Ramos (cell line): ENCODE data around the gene POLRMT.

ENCODE experiments used
- in situ Hi-C: fragments of 300-500 bp; cut with MboI; formaldehyde crosslinking; loops from one replicate; pipeline ENCODE4 v1.14.3; 2022; ENCODE audit warnings: low sequenced_read_pairs; ENCODE audit not compliant: unreplicated experiment

The POLRMT gene

GRCh38 chr19:597406-598315 is 35.7 kb downstream of the POLRMT start:
- in situ Hi-C loops = no loop called here

- in situ Hi-C loops = no loop called here
Measured at GRCh38 chr19:596263-596655, 37.1 kb downstream of the POLRMT start.

DNA sequence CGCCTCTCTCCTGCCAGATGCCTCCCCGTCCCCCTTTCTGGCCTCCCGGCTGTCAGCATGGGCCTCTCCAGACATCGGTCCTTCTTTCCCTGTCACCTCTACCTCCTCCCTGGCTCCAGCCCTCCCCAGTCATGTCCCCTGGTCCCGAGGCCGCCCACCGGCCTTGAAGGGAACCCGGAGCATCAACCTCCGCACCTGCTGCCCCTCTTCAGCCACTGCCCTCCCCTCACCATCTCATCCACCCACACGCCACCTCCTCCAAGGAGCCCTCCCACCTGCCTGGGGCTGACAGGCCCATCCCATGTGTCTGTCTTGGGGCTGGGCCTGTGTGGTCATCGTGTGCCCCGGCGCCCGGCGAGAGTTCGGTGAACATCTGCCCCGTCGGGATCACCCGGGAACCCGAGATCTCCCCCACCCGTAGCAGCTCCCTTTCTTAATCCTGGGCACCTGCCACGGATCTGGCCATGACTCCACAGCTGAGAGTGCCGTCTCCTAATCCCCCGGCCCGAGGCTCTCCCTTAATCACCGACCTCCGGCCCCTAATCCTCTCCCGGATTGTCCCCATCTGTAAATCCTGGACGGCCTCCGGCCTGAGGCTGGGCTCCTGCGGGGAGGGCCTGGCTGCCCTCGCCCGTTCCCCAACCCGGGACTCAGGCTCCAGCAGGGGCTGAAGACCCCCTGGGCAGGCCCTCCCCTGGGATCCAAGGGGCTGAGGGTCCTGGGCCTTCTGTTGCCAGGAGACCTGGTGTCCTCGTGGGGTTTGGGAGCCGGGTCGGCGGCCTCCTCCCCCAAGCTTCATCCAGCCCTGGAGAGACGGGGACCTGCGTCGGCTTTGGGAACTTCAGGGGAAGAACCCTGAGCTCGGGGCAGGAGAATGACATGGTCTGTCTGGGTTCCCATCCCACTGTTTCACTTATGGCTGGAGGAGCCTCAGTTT is 37.7 kb downstream of the POLRMT start:
- in situ Hi-C loops = no loop called here

DNA sequence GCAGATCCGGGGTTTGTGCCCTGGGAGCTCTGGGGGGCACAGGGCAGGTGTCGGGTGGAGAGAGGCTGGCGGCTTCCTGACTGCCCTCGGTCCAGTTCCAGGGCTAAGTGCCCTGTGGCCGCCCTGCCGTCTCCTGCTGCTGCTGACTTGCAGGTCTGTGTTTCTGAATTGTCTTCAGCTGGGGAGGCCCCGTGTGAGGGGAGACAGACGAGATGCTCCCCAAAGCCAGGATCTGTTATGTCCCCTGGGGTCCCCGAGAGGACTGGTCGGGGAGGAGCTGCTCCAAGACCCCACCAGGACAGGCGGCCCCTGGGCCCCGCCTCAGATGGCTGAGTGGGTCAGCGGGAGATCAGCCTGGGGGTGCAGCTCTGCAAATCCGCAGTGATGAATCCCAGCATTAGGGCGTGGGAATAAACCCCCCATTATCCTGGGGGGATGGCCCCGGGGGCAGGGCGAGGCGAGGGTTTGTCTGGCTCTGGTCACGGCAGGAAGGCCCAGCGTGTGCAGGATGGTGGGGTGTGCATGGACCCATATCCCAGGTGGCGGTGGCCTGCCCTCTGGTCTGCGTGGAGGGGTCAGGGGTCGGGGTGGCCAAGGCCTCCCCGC is 39.0 kb downstream of the POLRMT start:
- in situ Hi-C loops = no loop called here

- in situ Hi-C loops = no loop called here
Measured at GRCh38 chr19:593505-593904, 39.8 kb downstream of the POLRMT start.

DNA sequence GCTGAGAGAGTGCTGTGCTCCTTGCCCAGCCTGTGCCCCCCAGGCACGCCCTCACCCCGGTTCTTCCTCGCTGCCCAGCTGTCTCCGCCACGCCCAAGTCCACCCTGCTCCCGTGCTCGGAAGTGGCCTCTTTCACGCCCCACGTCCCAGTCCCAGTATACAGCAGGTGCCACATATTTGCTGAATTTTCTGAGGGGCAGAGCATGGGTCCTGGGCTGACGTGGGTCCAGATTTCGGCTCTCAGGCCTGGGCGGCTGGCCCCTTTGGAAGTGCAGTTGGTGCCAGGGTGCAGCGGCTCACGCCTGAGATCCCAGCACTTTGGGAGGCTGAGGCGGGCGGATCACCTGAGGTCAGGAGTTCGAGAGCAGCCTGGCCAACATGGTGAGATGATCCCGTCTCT is 40.3 kb downstream of the POLRMT start:
- in situ Hi-C loops = no loop called here

GRCh38 chr19:592101-592500 is 41.2 kb downstream of the POLRMT start:
- in situ Hi-C loops = no loop called here

GRCh38 chr19:591099-591958 is 42.0 kb downstream of the POLRMT start:
- in situ Hi-C loops = no loop called here

- in situ Hi-C loops = no loop called here
Measured at GRCh38 chr19:590750-591098, 42.6 kb downstream of the POLRMT start.

DNA sequence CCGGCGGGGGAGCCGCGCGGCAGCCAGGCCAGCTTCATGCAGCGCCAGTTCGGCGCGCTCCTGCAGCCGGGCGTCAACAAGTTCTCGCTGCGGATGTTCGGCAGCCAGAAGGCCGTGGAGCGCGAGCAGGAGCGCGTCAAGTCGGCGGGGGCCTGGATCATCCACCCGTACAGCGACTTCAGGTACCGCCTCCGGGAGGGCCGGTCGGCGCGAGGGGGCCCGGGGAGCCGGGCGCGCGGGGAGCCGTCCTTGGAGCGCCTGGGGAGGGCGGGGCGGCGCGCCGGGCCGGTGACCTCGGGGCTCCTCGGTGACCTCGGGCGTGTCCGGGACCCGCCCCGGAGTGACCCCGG is 43.0 kb downstream of the POLRMT start:
- in situ Hi-C loops = no loop called here

- in situ Hi-C loops = loop anchor here (10.0 kb wide), 1 partner anchor 145 kb away; no protein-coding TSS in a partner anchor
Measured at GRCh38 chr19:589693-590395, 43.5 kb downstream of the POLRMT start, which contains the start of gene HCN2. Gene HCN2 (plus strand): TSS chr19:589881. CDS start chr19:589946, 65 bp downstream.

- in situ Hi-C loops = loop anchor here (10.0 kb wide), 1 partner anchor 146 kb away; no protein-coding TSS in a partner anchor
Measured at GRCh38 chr19:588741-589692, 44.3 kb downstream of the POLRMT start.

DNA sequence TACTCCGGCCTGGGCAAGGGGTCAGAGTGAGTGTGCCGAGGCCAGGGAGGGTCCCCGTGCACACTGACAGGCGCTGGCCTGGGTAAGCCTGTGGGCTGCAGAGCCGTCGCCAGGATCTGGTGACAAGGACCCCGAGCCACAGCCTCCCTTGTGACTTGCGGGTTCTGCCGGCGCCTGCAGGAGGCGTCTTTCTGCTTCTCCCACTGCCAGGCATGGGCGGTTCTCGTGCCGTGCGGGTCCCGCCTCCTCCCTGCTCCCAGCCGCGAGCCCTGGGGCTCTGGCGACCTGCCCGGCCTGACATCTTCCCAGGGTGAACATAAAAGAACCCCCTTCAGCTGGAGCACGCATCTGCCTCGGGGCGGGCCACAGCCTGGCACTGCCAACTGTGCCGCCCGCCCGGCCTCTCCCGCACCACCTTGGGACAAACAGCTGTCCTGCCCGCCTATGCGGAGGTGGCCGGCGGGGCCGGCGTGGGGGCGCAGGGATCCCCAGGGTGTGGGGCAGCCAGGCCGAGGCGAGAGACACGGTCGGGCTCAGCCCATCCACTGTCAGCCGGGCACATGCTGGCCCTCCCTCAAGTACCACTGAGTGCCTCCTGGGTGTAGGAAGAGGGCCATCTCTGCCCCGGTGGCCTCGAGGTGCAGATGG is 45.1 kb downstream of the POLRMT start:
- in situ Hi-C loops = loop anchor here (10.0 kb wide), 1 partner anchor 147 kb away; no protein-coding TSS in a partner anchor

- in situ Hi-C loops = loop anchor here (10.0 kb wide), 1 partner anchor 149 kb away; no protein-coding TSS in a partner anchor
Measured at GRCh38 chr19:585551-586110, 47.7 kb downstream of the POLRMT start.

DNA sequence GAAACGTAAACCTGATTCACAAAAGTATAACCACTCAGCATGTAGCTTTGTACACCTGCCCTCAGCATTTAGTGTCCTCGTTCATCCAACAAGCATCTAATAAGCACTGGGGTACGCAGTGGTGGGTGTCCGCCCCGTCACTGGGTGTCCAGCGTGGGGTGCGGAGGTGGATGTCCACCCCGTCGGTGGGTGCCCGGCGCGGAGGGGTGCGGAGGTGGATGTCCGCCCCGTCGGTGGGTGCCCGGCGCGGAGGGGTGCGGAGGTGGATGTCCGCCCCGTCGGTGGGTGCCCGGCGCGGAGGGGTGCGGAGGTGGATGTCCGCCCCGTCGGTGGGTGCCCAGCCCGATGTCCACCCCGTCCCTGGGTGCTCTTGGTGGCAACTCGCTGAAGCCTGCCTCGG is 48.2 kb downstream of the POLRMT start:
- in situ Hi-C loops = loop anchor here (10.0 kb wide), 1 partner anchor 150 kb away; no protein-coding TSS in a partner anchor

DNA sequence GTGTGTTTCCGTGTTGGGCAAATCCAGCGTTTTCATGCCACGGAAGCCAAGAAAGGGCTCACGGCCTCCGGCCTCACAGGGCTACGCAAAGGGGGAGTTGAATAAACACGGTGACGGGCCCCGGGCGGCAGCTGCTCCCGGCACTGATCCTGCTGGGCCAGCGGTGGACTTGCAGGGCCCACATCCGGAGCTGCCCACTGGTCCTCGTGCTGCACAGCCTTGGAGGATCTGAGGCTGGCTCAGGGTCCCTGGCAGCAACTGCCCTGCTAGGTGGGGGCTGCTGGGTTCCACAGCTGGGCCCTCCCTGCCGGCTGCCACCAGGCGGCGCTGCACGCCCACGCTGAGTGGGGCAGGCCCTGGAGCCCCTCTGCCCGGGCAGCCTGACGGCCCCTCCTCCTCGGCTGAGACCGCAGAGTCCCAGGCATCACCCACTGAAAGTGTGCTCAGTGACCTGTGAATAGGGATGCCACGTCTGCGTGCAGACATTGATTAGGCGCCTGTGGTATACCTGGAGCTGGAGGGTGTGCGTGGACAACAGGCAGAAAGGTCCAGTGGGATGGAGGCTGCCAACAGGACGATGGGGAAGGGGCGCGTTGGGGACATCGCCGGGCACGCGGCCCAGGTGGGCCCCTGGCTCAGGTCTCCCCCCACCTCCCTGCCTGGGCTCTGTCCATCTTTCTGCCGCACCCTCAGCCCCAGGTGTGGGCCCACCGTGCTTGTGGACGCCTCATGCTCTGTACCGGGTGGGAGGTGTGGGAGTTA is 48.9 kb downstream of the POLRMT start:
- in situ Hi-C loops = loop anchor here (10.0 kb wide), 1 partner anchor 150 kb away; no protein-coding TSS in a partner anchor
